K562 (cell line): ENCODE data around the gene LAPTM5. TPM values are rescaled to one million over a fixed set of nuclear protein-coding genes. Genes with fewer than 3 reads are reported as not detected.
A peak's percentile ranks its signal among the peaks of the same experiment; 100 is the strongest.

Experiments
- ATF7 ChIP-seq: fragments of 450-650 bp; IDR thresholded peaks from 2 replicates; pipeline ENCODE4 v1.7.1; 2014; ENCODE audit warnings: mild to moderate bottlenecking, moderate library complexity
- BDP1 ChIP-seq: IDR thresholded peaks from 3 replicates; pipeline ENCODE4 v1.6.1; 2011; ENCODE audit not compliant: insufficient read length, insufficient read depth
- BRD4 ChIP-seq: fragments of 200-600 bp; sonication (generic); IDR thresholded peaks from 2 replicates; pipeline ENCODE4 v1.6.1; 2017; ENCODE audit warnings: inconsistent platforms
- CBFA2T3 ChIP-seq: fragments of 450-650 bp; IDR thresholded peaks from 2 replicates; pipeline ENCODE4 v1.6.1; 2017
- CBX1 ChIP-seq: sonication (generic); IDR thresholded peaks from 2 replicates; pipeline ENCODE4 v1.6.1; 2016; ENCODE audit warnings: antibody characterized with exemption, low read depth, mild to moderate bottlenecking
- ETS2 ChIP-seq: IDR thresholded peaks from 2 replicates; pipeline ENCODE4 v1.6.1; 2016; ENCODE audit warnings: borderline replicate concordance, missing genetic modification characterization, mild to moderate bottlenecking, moderate library complexity, missing compliant biosample characterization; ENCODE audit not compliant: poor library complexity, severe bottlenecking
- ETV1 ChIP-seq: fragments of 450-650 bp; conservative IDR thresholded peaks from 2 replicates; pipeline ENCODE4 v1.6.1; 2016; ENCODE audit warnings: missing genetic modification characterization, control low read depth, low read depth, missing compliant biosample characterization
- MCM5 ChIP-seq: fragments of 450-650 bp; IDR thresholded peaks from 2 replicates; pipeline ENCODE4 v1.6.1; 2016; ENCODE audit warnings: low read depth
- MTA1 ChIP-seq: fragments of 450-650 bp; IDR thresholded peaks from 2 replicates; pipeline ENCODE4 v1.6.1; 2017; ENCODE audit warnings: borderline replicate concordance
- NFE2 ChIP-seq: IDR thresholded peaks from 2 replicates; pipeline ENCODE4 v1.6.1; 2014; ENCODE audit warnings: antibody characterized with exemption, low read depth
- RAD21 ChIP-seq, 2 experiments: fragments of 250-450 bp in 1 of 2; fragments of 450-650 bp in 1 of 2; sonication (Bioruptor Pico) in 1 of 2; formaldehyde crosslinking in 1 of 2; IDR thresholded peaks in 1 of 2; conservative IDR thresholded peaks in 1 of 2; 2 replicates each; pipeline versions ENCODE4 v1.4.0 to v1.8.0; 2020 to 2022; ENCODE audit warnings: mild to moderate bottlenecking in 2 of 2, moderate library complexity in 1 of 2
- SMAD4 ChIP-seq: fragments of 250-450 bp; sonication (Bioruptor Pico); conservative IDR thresholded peaks from 2 replicates; pipeline ENCODE4 v1.8.0; 2021; ENCODE audit warnings: inconsistent platforms, mild to moderate bottlenecking, moderate library complexity
- SRSF7 ChIP-seq: fragments of 200-400 bp; formaldehyde crosslinking; optimal IDR thresholded peaks from 2 replicates; pipeline ENCODE3; 2017; ENCODE audit warnings: mild to moderate bottlenecking, low read depth, low read length
- TEAD1 ChIP-seq, 2 experiments: fragments of 450-650 bp in 1 of 2; sonication (generic) in 1 of 2; formaldehyde crosslinking; IDR thresholded peaks; 2 replicates each; pipeline versions ENCODE4 v1.4.0 to v1.8.0; 2020 to 2022; ENCODE audit warnings: mild to moderate bottlenecking in 2 of 2, missing genetic modification reagents in 1 of 2
- ZNF232 ChIP-seq: sonication (generic); formaldehyde crosslinking; IDR thresholded peaks from 2 replicates; pipeline ENCODE4 v1.8.0; 2022; ENCODE audit warnings: mild to moderate bottlenecking, missing genetic modification reagents
- ZNF24 ChIP-seq: fragments of 450-650 bp; IDR thresholded peaks from 2 replicates; pipeline ENCODE4 v1.6.1; 2016
- ZNF57 ChIP-seq: fragments of 450-650 bp; formaldehyde crosslinking; IDR thresholded peaks from 2 replicates; pipeline ENCODE4 v1.4.0; 2020; ENCODE audit warnings: mild to moderate bottlenecking, moderate library complexity
- ZNF766 ChIP-seq: fragments of 200-800 bp; sonication (Bioruptor generic); conservative IDR thresholded peaks from 2 replicates; pipeline ENCODE4 v1.6.1; 2016; ENCODE audit warnings: missing genetic modification characterization, missing compliant biosample characterization
- polyA plus RNA-seq, 8 experiments: library from polyadenylated mRNA; depleted of rRNA in 4 of 8; stranded (reverse) in 5 of 8; unstranded in 3 of 8; fragments of >200 nt; fragmentation: Nextera tagmentation in 2 of 8; fragmentation: Illumina TruSeq in 1 of 8; extraction: Ambion mirVana in 2 of 8; extraction: Trizol in 1 of 8; gene quantifications; 2 replicates each; pipeline versions ENCODE4 v1.2.1 to v1.2.3, GENCODE V29; 2011 to 2014; ENCODE audit warnings: inconsistent platforms in 1 of 8, missing spikeins in 1 of 8
- total RNA-seq, 7 experiments: library from RNA; depleted of rRNA in 6 of 7; stranded (reverse); fragments of >200 nt in 6 of 7; fragmentation: Illumina TruSeq in 2 of 7; extraction: Trizol in 2 of 7; gene quantifications; 2 replicates each; pipeline versions ENCODE4 v1.2.1 to v1.2.3, GENCODE V29; 2011 to 2021; ENCODE audit warnings: low replicate concordance in 1 of 7
- TF ChIP-seq, protein P1 (sequence below): fragments of 450-650 bp; IDR thresholded peaks from 2 replicates; pipeline ENCODE4 v1.6.1; 2016; ENCODE audit warnings: low read depth
- TF ChIP-seq, protein P2 (sequence below), 3 experiments: IDR thresholded peaks in 2 of 3; conservative IDR thresholded peaks in 1 of 3; 2 replicates each; pipeline ENCODE4 v1.5.1; 2011 to 2012; ENCODE audit warnings: low read length in 3 of 3, mild to moderate bottlenecking in 3 of 3, control low read depth in 2 of 3, improper control_type of control experiment in 1 of 3, inconsistent platforms in 1 of 3, low read depth in 1 of 3, mixed read lengths in 1 of 3, moderate library complexity in 1 of 3; ENCODE audit not compliant: insufficient read depth in 2 of 3

The LAPTM5 gene
- total and polyA plus RNA-seq, 9 of the 15 experiments (the other 6 are each of a cell fraction or from before 2014, with no cell fraction given), result 2.4 to 47.3 (median 20.3) TPM

DNA sequence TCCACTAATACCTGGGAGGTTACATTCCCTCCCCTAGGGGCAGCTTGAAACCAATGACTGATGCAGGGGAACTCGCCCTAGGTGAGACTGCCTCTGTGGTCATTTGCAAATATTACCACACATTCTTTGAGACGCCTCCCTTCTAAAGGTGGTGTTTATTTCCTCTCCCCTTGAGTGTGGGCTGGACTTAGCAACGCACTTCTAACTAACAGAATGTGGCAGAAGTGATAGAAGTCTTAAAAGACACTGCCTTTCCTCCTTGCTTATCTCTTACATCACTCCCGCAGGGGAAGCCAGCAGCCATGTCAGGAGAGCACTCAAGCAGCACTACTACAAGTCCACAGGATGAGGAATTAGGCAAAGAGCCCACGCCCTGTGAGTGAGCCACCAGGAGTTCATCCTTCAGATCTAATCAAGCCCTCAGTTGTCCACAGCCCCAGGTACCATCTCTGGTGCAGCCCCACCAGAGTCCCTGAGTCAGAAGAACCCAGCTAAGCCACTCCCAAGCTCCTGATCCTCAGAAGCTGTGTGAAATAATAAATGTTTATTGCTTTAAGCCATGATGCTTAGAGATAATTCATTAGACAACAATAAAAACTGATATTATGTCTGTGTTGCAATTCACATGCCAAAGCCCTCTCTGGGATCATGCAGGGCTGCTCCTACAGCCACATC, 19.4 kb downstream of the LAPTM5 start (continued):
- TF ChIP-seq CBFA2T3 (peak; percentile 45; the same call in 1 of the 2 replicates), ZNF232 (CRISPR knock-in tag) (no peak), SRSF7 (no peak), RAD21 (CRISPR knock-in tag; conservative IDR thresholded peaks at IDR 0.05 in 1 of 2, IDR thresholded peaks at IDR 0.05 in 1 of 2) (peak in 1 of 2 experiments; percentile 37; a peak in 1 of 4 replicates), ZNF24 (peak; percentile 34; the same call in 1 of the 2 replicates), CBX1 (peak; percentile 57; the same call in 1 of the 2 replicates), ETV1 (peak; percentile 47; the same call in 1 of the 2 replicates), BDP1 (no peak), ATF7 (peak; percentile 76), SMAD4 (CRISPR knock-in tag) (peak; percentile 44; the same call in 1 of the 2 replicates), ZNF766 (CRISPR knock-in tag) (0 out of 2 replicates have a peak, but pooled peaks have one; percentile 27), BRD4 (no peak), MTA1 (no peak), ETS2 (tag) (no peak), NFE2 (no peak), MCM5 (no peak), TEAD1 (CRISPR knock-in tag; IDR thresholded peaks at IDR 0.05) (peak in 1 of 2 experiments; percentile 75; a peak in 1 of 4 replicates), ZNF57 (CRISPR knock-in tag) (no peak)
- TF ChIP-seq, protein P1, sequence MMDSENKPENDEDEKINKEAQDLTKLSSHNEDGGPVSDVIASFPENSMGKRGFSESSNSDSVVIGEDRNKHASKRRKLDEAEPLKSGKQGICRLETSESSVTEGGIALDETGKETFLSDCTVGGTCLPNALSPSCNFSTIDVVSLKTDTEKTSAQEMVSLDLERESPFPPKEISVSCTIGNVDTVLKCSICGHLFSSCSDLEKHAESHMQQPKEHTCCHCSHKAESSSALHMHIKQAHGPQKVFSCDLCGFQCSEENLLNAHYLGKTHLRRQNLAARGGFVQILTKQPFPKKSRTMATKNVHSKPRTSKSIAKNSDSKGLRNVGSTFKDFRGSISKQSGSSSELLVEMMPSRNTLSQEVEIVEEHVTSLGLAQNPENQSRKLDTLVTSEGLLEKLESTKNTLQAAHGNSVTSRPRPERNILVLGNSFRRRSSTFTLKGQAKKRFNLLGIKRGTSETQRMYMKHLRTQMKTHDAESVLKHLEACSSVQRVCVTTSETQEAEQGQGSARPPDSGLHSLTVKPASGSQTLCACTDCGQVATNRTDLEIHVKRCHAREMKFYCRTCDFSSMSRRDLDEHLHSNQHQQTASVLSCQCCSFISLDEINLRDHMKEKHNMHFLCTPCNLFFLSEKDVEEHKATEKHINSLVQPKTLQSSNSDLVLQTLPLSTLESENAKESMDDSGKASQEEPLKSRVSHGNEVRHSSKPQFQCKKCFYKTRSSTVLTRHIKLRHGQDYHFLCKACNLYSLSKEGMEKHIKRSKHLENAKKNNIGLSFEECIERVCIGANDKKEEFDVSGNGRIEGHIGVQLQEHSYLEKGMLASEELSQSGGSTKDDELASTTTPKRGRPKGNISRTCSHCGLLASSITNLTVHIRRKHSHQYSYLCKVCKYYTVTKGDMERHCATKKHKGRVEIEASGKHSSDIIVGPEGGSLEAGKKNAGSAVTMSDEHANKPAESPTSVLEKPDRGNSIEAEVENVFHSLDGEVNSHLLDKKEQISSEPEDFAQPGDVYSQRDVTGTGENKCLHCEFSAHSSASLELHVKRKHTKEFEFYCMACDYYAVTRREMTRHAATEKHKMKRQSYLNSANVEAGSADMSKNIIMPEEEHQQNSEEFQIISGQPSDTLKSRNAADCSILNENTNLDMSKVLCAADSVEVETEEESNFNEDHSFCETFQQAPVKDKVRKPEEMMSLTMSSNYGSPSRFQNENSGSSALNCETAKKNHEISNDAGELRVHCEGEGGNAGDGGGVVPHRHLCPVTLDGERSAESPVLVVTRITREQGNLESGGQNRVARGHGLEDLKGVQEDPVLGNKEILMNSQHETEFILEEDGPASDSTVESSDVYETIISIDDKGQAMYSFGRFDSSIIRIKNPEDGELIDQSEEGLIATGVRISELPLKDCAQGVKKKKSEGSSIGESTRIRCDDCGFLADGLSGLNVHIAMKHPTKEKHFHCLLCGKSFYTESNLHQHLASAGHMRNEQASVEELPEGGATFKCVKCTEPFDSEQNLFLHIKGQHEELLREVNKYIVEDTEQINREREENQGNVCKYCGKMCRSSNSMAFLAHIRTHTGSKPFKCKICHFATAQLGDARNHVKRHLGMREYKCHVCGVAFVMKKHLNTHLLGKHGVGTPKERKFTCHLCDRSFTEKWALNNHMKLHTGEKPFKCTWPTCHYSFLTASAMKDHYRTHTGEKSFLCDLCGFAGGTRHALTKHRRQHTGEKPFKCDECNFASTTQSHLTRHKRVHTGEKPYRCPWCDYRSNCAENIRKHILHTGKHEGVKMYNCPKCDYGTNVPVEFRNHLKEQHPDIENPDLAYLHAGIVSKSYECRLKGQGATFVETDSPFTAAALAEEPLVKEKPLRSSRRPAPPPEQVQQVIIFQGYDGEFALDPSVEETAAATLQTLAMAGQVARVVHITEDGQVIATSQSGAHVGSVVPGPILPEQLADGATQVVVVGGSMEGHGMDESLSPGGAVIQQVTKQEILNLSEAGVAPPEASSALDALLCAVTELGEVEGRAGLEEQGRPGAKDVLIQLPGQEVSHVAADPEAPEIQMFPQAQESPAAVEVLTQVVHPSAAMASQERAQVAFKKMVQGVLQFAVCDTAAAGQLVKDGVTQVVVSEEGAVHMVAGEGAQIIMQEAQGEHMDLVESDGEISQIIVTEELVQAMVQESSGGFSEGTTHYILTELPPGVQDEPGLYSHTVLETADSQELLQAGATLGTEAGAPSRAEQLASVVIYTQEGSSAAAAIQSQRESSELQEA, result no peak
- TF ChIP-seq, protein P2, sequence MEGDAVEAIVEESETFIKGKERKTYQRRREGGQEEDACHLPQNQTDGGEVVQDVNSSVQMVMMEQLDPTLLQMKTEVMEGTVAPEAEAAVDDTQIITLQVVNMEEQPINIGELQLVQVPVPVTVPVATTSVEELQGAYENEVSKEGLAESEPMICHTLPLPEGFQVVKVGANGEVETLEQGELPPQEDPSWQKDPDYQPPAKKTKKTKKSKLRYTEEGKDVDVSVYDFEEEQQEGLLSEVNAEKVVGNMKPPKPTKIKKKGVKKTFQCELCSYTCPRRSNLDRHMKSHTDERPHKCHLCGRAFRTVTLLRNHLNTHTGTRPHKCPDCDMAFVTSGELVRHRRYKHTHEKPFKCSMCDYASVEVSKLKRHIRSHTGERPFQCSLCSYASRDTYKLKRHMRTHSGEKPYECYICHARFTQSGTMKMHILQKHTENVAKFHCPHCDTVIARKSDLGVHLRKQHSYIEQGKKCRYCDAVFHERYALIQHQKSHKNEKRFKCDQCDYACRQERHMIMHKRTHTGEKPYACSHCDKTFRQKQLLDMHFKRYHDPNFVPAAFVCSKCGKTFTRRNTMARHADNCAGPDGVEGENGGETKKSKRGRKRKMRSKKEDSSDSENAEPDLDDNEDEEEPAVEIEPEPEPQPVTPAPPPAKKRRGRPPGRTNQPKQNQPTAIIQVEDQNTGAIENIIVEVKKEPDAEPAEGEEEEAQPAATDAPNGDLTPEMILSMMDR (IDR thresholded peaks at IDR 0.05 in 2 of 3, conservative IDR thresholded peaks at IDR 0.05 in 1 of 3; ENCODE audit: insufficient read depth in 2 of 3, low read depth in 1 of 3, low read length in 3 of 3), result peak in 1 of 3 experiments; percentile 69; a peak in 3 of 6 replicates
